ENCODE data around the gene YIF1A. TPM values are rescaled to one million over a fixed set of nuclear protein-coding genes. Genes with fewer than 3 reads are reported as not detected.

Gene YIF1A
- polyA plus RNA-seq, 1 donor (not counting 4 experiments of a cell fraction or from before 2014, with no cell fraction given): 80.3 TPM

DNA sequence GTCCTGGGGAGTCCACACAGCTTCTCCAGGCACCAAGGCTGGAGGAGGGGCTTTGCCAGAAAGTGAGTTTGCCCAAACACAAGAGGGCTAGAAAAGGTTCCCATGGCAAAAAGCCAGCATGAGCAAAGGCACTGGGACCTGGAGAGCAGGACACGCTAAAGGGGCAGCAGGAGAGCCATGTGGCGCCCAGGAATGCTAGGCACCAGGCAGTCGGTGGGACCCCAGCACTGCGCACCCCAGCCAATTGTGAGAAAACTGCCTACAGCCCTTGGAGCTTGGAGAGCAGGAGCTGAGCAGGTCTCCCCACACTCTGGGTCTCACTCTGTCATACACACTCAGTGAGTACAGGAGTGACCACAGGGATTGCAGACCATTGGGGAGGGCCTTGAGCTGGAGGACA lies 25.7 kb downstream of the YIF1A start:
- dilution Hi-C loops (cut with MboI; ENCODE audit: extremely low pct_ligation_motif_present, low sequenced_read_pairs): no loop called here
- no peak for TF ChIP-seq EZH2 (IDR thresholded peaks at IDR 0.05; ENCODE audit: low read length)
- TF ChIP-seq, protein P1, sequence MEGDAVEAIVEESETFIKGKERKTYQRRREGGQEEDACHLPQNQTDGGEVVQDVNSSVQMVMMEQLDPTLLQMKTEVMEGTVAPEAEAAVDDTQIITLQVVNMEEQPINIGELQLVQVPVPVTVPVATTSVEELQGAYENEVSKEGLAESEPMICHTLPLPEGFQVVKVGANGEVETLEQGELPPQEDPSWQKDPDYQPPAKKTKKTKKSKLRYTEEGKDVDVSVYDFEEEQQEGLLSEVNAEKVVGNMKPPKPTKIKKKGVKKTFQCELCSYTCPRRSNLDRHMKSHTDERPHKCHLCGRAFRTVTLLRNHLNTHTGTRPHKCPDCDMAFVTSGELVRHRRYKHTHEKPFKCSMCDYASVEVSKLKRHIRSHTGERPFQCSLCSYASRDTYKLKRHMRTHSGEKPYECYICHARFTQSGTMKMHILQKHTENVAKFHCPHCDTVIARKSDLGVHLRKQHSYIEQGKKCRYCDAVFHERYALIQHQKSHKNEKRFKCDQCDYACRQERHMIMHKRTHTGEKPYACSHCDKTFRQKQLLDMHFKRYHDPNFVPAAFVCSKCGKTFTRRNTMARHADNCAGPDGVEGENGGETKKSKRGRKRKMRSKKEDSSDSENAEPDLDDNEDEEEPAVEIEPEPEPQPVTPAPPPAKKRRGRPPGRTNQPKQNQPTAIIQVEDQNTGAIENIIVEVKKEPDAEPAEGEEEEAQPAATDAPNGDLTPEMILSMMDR (optimal IDR thresholded peaks at IDR 0.05 in 1 of 3, IDR thresholded peaks at IDR 0.05 in 1 of 3, conservative IDR thresholded peaks at IDR 0.05 in 1 of 3; ENCODE audit: extremely low read depth in 1 of 3, insufficient read depth in 2 of 3, low read length in 3 of 3): no peak
- Histone ChIP-seq H3K27ac (ENCODE audit: control insufficient read depth, insufficient read depth, low read length) (no peak overlapping the region), H3K9ac (ENCODE audit: control insufficient read depth, extremely low read depth, insufficient read depth, low read length) (no peak overlapping the region), H3K4me1 (ENCODE audit: control insufficient read depth, extremely low read depth, insufficient read depth, low read length) (peaks cover 10% of the 10 kb centered on the region), H3K27me3 (ENCODE audit: control insufficient read depth, extremely low read depth, insufficient read depth, low read length) (no peaks in the 10 kb centered on the region), H3K79me2 (ENCODE audit: control insufficient read depth, insufficient read depth, low read length) (peaks cover 11% of the 10 kb centered on the region), H3K4me2 (ENCODE audit: control insufficient read depth, extremely low read depth, insufficient read depth, low read depth, low read length) (no peak overlapping the region), H3K9me1 (ENCODE audit: control insufficient read depth, extremely low read depth, insufficient read depth, low read length) (no peaks in the 10 kb centered on the region), H4K20me1 (ENCODE audit: control insufficient read depth, extremely low read depth, insufficient read depth, low read length) (peaks cover 2% of the 10 kb centered on the region), H3K9me3 (ENCODE audit: control insufficient read depth, low read depth, low read length) (no peaks in the 10 kb centered on the region), H3K4me3 (ENCODE audit: control insufficient read depth in 2 of 3, extremely low read depth in 1 of 3, insufficient read depth in 2 of 3, low read depth in 1 of 3, low read length in 3 of 3) (no peak overlapping the region), H2AFZ (ENCODE audit: control insufficient read depth, low read length) (no peak overlapping the region), H3K36me3 (ENCODE audit: control insufficient read depth in 2 of 2, extremely low read depth in 1 of 2, insufficient read depth in 2 of 2, low read length in 2 of 2) (peaks cover 43 to 46% of the 10 kb centered on the region in 2 experiments)
- DNase-seq (ENCODE audit: low read depth, low spot score): no peak
- FAIRE-seq: no peak

DNA sequence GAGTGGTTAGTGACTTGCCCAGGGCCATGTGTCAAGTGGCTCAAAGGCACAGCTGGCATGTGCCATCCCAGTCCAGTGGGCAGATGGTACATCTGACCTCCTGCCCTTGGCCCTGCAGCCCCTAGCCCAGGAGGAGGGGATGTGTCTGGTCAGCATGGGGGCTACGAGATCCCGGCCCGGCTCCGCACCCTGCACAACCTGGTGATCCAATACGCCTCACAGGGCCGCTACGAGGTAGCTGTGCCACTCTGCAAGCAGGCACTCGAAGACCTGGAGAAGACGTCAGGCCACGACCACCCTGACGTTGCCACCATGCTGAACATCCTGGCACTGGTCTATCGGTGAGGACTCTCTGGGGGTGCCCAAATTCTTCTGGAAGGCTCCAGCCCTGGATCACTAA lies 26.2 kb downstream of the YIF1A start:
- H3K36me3 ChIP-seq (ENCODE audit: control insufficient read depth in 2 of 2, extremely low read depth in 1 of 2, insufficient read depth in 2 of 2, low read length in 2 of 2): peaks cover 43 to 46% of the 10 kb centered on the region in 2 experiments
- H3K4me1 ChIP-seq (ENCODE audit: control insufficient read depth, extremely low read depth, insufficient read depth, low read length): peaks cover 7% of the 10 kb centered on the region
- DNase-seq (ENCODE audit: low read depth, low spot score) (no peak), FAIRE-seq (no peak)
- no peak overlapping the region for H3K9ac ChIP-seq (ENCODE audit: control insufficient read depth, extremely low read depth, insufficient read depth, low read length)
- no peaks in the 10 kb centered on the region for H3K9me3 ChIP-seq (ENCODE audit: control insufficient read depth, low read depth, low read length)
- no peaks in the 10 kb centered on the region for H3K9me1 ChIP-seq (ENCODE audit: control insufficient read depth, extremely low read depth, insufficient read depth, low read length)
- H3K4me3 ChIP-seq (ENCODE audit: control insufficient read depth in 2 of 3, extremely low read depth in 1 of 3, insufficient read depth in 2 of 3, low read depth in 1 of 3, low read length in 3 of 3): no peak overlapping the region
- H3K27ac ChIP-seq (ENCODE audit: control insufficient read depth, insufficient read depth, low read length): no peak overlapping the region
- no peak for TF ChIP-seq EZH2 (IDR thresholded peaks at IDR 0.05; ENCODE audit: low read length)
- TF ChIP-seq, protein P1 (optimal IDR thresholded peaks at IDR 0.05 in 1 of 3, IDR thresholded peaks at IDR 0.05 in 1 of 3, conservative IDR thresholded peaks at IDR 0.05 in 1 of 3; ENCODE audit: extremely low read depth in 1 of 3, insufficient read depth in 2 of 3, low read length in 3 of 3): no peak
- dilution Hi-C loops (cut with MboI; ENCODE audit: extremely low pct_ligation_motif_present, low sequenced_read_pairs): no loop called here
- H3K79me2 ChIP-seq (ENCODE audit: control insufficient read depth, insufficient read depth, low read length): peaks cover 13% of the 10 kb centered on the region
- no peaks in the 10 kb centered on the region for H3K27me3 ChIP-seq (ENCODE audit: control insufficient read depth, extremely low read depth, insufficient read depth, low read length)
- peaks cover 2% of the 10 kb centered on the region for H4K20me1 ChIP-seq (ENCODE audit: control insufficient read depth, extremely low read depth, insufficient read depth, low read length)
- no peak overlapping the region for H3K4me2 ChIP-seq (ENCODE audit: control insufficient read depth, extremely low read depth, insufficient read depth, low read depth, low read length)
- H2AFZ ChIP-seq (ENCODE audit: control insufficient read depth, low read length): no peak overlapping the region
